ENCODE data around the gene VWA8. TPM values are rescaled to one million over a fixed set of nuclear protein-coding genes. Genes with fewer than 3 reads are reported as not detected.

VWA8 gene
- total and polyA plus RNA-seq, 4 donors = 7.1 to 50.3 (median 12.4) TPM

DNA sequence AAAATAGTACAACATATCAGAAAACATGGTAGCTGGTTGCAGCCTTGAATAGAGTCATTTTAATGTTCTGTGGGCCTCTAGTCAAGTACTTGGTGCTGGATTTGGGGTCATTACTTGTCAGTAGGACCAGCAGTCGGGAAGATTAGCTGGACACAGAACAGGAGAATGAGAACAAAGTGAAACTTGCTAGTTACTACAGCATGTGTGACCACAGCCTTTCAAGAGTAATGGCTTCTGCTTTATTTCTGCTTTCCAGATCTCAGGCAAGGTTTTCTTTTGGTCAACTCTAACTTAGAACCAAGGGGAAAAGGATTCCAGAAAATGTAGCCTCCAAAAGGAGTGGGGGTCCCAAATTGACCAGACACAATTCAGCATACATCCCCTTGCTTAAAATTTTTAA is 17.1 kb upstream of the VWA8 start:
- Histone ChIP-seq H3K9me3 (ENCODE audit: control insufficient read depth in 4 of 4, low read length in 3 of 4) (no peaks in the 10 kb centered on the region), H3K27me3 (ENCODE audit: control insufficient read depth in 4 of 4, insufficient read depth in 4 of 4, low read length in 3 of 4) (no peaks in the 10 kb centered on the region), H3K4me3 (ENCODE audit: low read depth in 1 of 3, low read length in 3 of 3) (no peak overlapping the region), H3K36me3 (ENCODE audit: control insufficient read depth in 4 of 4, insufficient read depth in 3 of 4, low read depth in 1 of 4, low read length in 3 of 4) (no peaks in the 10 kb centered on the region), H3K9ac (ENCODE audit: low read depth in 1 of 2, low read length in 2 of 2) (no peak overlapping the region), H3K27ac (ENCODE audit: low read depth in 1 of 2, low read length in 2 of 2) (no peak overlapping the region), H3K4me1 (ENCODE audit: control insufficient read depth in 4 of 4, insufficient read depth in 4 of 4, low read length in 3 of 4) (peaks cover 0 to 10% (median 1%) of the 10 kb centered on the region in 4 donors)
- WGBS = 82% methylated on average over 1 of the region's 1 CpG
- DNase-seq (ENCODE audit: low spot score) = no peak
- TF ChIP-seq FOXA1 (IDR thresholded peaks at IDR 0.05) (no peak), HNF4A (conservative IDR thresholded peaks at IDR 0.05) (no peak), NR2F2 (IDR thresholded peaks at IDR 0.05) (no peak), JUND (IDR thresholded peaks at IDR 0.05) (no peak)

DNA sequence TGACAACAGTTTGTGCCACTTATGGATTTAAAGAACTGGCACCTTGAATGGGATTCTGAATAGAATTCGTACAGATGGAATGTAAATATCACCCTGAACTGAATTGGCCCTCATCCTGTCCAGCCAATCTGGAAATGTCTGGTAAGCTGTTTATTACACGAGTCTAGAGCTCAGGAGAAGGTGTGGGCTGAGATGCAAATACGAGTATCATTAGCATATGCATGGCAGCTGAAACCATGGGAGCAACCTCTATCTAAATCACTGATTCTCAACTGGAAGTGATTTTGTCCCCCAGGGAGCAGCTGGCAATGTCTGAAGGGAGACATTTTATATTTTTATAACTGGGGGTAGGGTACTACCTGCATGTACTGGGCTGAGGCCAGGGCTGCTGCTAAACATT is 15.6 kb upstream of the VWA8 start:
- no peaks in the 10 kb centered on the region for H3K36me3 ChIP-seq (ENCODE audit: control insufficient read depth in 4 of 4, insufficient read depth in 3 of 4, low read depth in 1 of 4, low read length in 3 of 4)
- H3K4me1 ChIP-seq (ENCODE audit: control insufficient read depth in 4 of 4, insufficient read depth in 4 of 4, low read length in 3 of 4) = peaks cover 0 to 8% (median 0%) of the 10 kb centered on the region in 4 donors
- H3K4me3 ChIP-seq (ENCODE audit: low read depth in 1 of 3, low read length in 3 of 3) = no peak overlapping the region
- no peak overlapping the region for H3K9ac ChIP-seq (ENCODE audit: low read depth in 1 of 2, low read length in 2 of 2)
- no peak for TF ChIP-seq RXRA (IDR thresholded peaks at IDR 0.05)
- TF ChIP-seq, protein P1, sequence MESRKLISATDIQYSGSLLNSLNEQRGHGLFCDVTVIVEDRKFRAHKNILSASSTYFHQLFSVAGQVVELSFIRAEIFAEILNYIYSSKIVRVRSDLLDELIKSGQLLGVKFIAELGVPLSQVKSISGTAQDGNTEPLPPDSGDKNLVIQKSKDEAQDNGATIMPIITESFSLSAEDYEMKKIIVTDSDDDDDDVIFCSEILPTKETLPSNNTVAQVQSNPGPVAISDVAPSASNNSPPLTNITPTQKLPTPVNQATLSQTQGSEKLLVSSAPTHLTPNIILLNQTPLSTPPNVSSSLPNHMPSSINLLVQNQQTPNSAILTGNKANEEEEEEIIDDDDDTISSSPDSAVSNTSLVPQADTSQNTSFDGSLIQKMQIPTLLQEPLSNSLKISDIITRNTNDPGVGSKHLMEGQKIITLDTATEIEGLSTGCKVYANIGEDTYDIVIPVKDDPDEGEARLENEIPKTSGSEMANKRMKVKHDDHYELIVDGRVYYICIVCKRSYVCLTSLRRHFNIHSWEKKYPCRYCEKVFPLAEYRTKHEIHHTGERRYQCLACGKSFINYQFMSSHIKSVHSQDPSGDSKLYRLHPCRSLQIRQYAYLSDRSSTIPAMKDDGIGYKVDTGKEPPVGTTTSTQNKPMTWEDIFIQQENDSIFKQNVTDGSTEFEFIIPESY (IDR thresholded peaks at IDR 0.05) = no peak
- no peak for TF ChIP-seq SP1 (IDR thresholded peaks at IDR 0.05)
- TF ChIP-seq GABPA (IDR thresholded peaks at IDR 0.05 in 1 of 2, conservative IDR thresholded peaks at IDR 0.05 in 1 of 2) = no peak
- TF ChIP-seq RAD21 (IDR thresholded peaks at IDR 0.05) = no peak
- TF ChIP-seq YY1 (IDR thresholded peaks at IDR 0.05) = no peak
- TF ChIP-seq, protein P2, sequence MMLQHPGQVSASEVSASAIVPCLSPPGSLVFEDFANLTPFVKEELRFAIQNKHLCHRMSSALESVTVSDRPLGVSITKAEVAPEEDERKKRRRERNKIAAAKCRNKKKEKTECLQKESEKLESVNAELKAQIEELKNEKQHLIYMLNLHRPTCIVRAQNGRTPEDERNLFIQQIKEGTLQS (IDR thresholded peaks at IDR 0.05) = no peak
- no peaks in the 10 kb centered on the region for H3K9me3 ChIP-seq (ENCODE audit: control insufficient read depth in 4 of 4, low read length in 3 of 4)
- no peaks in the 10 kb centered on the region for H3K27me3 ChIP-seq (ENCODE audit: control insufficient read depth in 4 of 4, insufficient read depth in 4 of 4, low read length in 3 of 4)
- H3K27ac ChIP-seq (ENCODE audit: low read depth in 1 of 2, low read length in 2 of 2) = no peak overlapping the region
- 80% methylated on average over 3 of the region's 3 CpGs for WGBS
- DNase-seq (ENCODE audit: low spot score) = no peak

DNA sequence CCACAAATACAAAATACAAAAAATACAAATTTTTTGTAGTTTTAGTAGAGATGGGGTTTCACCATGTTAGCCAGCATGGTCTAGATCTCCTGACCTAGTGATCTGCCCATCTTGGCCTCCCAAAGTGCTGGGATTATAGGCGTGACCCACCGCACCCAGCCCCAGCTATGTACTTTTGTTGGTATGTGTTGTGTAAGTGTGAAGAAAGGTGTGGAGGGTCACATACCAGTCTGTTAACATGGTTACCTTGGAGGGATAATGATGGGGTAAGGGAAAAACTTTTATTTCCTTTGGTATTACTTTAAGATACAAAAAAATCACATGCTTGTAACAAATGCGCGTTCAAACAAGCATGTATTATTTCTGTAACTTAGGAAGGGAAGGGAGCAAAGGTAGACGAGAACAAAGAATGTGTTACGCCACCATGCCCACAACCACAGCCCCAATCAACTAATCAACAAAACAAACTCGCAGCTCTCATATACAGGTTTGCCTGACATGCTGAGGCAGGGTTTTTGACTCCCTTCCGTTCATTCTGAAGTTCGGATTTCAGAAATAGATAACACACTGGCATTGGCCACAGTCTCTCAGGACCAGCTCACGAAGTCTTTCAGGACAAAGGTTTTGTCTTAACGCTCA is 13.5 kb upstream of the VWA8 start:
- Histone ChIP-seq H3K27me3 (ENCODE audit: control insufficient read depth in 4 of 4, insufficient read depth in 4 of 4, low read length in 3 of 4) (no peaks in the 10 kb centered on the region), H3K27ac (ENCODE audit: low read depth in 1 of 2, low read length in 2 of 2) (no peak overlapping the region), H3K4me1 (ENCODE audit: control insufficient read depth in 4 of 4, insufficient read depth in 4 of 4, low read length in 3 of 4) (peaks cover 1 to 22% (median 2%) of the 10 kb centered on the region in 4 donors), H3K4me3 (ENCODE audit: low read depth in 1 of 3, low read length in 3 of 3) (no peak overlapping the region), H3K9me3 (ENCODE audit: control insufficient read depth in 4 of 4, low read length in 3 of 4) (no peaks in the 10 kb centered on the region), H3K9ac (ENCODE audit: low read depth in 1 of 2, low read length in 2 of 2) (no peak overlapping the region), H3K36me3 (ENCODE audit: control insufficient read depth in 4 of 4, insufficient read depth in 3 of 4, low read depth in 1 of 4, low read length in 3 of 4) (no peaks in the 10 kb centered on the region)
- TF ChIP-seq HNF4A (conservative IDR thresholded peaks at IDR 0.05) = peak; percentile 20 to 67
- TF ChIP-seq SP1 (IDR thresholded peaks at IDR 0.05) = peak; percentile 77
- TF ChIP-seq GABPA (IDR thresholded peaks at IDR 0.05 in 1 of 2, conservative IDR thresholded peaks at IDR 0.05 in 1 of 2) = no peak
- TF ChIP-seq, protein P2 (IDR thresholded peaks at IDR 0.05) = no peak
- TF ChIP-seq RAD21 (IDR thresholded peaks at IDR 0.05) = peak in 1 of 2 donors; percentile 49
- TF ChIP-seq HNF4G (IDR thresholded peaks at IDR 0.05) = peak; percentile 25
- TF ChIP-seq, protein P1 (IDR thresholded peaks at IDR 0.05) = no peak
- TF ChIP-seq FOXA1 (IDR thresholded peaks at IDR 0.05) = no peak
- WGBS = 68% methylated on average over 11 of the region's 11 CpGs
- no peak for DNase-seq (ENCODE audit: low spot score)
